ENCODE measurements around the gene MAP2K6. TPM values are rescaled to one million over a fixed set of nuclear protein-coding genes. Genes with fewer than 3 reads are reported as not detected.

Gene MAP2K6
- total and polyA plus RNA-seq, 10 of the 15 experiments (the other 5 are each of a cell fraction or from before 2014, with no cell fraction given) = 15.6 to 70.3 (median 22.9) TPM

DNA sequence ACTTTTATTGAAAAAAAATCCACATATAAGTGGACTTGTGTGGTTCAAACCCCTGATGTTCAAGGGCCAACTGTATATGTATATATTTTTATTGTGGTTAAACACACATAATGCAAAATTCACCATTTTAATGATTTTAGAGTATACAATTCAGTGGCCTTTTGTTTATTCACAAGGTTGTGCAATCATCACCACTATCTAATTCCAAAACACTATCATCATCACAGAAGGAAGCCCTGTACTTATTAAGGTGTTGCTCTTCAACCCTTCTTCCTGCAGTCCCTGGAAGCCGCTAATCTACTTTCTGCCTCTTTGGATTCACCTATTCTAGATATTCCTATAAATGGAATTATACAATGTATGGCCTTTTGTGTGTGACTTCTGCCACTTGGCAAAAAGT is 23.0 kb downstream of the MAP2K6 start (continued):
- TF ChIP-seq, protein P1, sequence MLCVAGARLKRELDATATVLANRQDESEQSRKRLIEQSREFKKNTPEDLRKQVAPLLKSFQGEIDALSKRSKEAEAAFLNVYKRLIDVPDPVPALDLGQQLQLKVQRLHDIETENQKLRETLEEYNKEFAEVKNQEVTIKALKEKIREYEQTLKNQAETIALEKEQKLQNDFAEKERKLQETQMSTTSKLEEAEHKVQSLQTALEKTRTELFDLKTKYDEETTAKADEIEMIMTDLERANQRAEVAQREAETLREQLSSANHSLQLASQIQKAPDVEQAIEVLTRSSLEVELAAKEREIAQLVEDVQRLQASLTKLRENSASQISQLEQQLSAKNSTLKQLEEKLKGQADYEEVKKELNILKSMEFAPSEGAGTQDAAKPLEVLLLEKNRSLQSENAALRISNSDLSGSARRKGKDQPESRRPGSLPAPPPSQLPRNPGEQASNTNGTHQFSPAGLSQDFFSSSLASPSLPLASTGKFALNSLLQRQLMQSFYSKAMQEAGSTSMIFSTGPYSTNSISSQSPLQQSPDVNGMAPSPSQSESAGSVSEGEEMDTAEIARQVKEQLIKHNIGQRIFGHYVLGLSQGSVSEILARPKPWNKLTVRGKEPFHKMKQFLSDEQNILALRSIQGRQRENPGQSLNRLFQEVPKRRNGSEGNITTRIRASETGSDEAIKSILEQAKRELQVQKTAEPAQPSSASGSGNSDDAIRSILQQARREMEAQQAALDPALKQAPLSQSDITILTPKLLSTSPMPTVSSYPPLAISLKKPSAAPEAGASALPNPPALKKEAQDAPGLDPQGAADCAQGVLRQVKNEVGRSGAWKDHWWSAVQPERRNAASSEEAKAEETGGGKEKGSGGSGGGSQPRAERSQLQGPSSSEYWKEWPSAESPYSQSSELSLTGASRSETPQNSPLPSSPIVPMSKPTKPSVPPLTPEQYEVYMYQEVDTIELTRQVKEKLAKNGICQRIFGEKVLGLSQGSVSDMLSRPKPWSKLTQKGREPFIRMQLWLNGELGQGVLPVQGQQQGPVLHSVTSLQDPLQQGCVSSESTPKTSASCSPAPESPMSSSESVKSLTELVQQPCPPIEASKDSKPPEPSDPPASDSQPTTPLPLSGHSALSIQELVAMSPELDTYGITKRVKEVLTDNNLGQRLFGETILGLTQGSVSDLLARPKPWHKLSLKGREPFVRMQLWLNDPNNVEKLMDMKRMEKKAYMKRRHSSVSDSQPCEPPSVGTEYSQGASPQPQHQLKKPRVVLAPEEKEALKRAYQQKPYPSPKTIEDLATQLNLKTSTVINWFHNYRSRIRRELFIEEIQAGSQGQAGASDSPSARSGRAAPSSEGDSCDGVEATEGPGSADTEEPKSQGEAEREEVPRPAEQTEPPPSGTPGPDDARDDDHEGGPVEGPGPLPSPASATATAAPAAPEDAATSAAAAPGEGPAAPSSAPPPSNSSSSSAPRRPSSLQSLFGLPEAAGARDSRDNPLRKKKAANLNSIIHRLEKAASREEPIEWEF (IDR thresholded peaks at IDR 0.05; ENCODE audit: insufficient replicate concordance, low read depth, low read length) = no peak
- TF ChIP-seq, protein P2, sequence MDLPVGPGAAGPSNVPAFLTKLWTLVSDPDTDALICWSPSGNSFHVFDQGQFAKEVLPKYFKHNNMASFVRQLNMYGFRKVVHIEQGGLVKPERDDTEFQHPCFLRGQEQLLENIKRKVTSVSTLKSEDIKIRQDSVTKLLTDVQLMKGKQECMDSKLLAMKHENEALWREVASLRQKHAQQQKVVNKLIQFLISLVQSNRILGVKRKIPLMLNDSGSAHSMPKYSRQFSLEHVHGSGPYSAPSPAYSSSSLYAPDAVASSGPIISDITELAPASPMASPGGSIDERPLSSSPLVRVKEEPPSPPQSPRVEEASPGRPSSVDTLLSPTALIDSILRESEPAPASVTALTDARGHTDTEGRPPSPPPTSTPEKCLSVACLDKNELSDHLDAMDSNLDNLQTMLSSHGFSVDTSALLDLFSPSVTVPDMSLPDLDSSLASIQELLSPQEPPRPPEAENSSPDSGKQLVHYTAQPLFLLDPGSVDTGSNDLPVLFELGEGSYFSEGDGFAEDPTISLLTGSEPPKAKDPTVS (IDR thresholded peaks at IDR 0.05; ENCODE audit: low read depth, low read length) = no peak
- TF ChIP-seq NFYA (IDR thresholded peaks at IDR 0.05; ENCODE audit: borderline replicate concordance, low read depth, low read length) (no peak), CBFB (IDR thresholded peaks at IDR 0.05; ENCODE audit: low read depth) (no peak), IKZF2 (IDR thresholded peaks at IDR 0.05) (no peak), NFYB (IDR thresholded peaks at IDR 0.05; ENCODE audit: insufficient read depth, low read depth, low read length) (no peak), SMARCA5 (IDR thresholded peaks at IDR 0.05) (no peak)
- TF ChIP-seq, protein P3, sequence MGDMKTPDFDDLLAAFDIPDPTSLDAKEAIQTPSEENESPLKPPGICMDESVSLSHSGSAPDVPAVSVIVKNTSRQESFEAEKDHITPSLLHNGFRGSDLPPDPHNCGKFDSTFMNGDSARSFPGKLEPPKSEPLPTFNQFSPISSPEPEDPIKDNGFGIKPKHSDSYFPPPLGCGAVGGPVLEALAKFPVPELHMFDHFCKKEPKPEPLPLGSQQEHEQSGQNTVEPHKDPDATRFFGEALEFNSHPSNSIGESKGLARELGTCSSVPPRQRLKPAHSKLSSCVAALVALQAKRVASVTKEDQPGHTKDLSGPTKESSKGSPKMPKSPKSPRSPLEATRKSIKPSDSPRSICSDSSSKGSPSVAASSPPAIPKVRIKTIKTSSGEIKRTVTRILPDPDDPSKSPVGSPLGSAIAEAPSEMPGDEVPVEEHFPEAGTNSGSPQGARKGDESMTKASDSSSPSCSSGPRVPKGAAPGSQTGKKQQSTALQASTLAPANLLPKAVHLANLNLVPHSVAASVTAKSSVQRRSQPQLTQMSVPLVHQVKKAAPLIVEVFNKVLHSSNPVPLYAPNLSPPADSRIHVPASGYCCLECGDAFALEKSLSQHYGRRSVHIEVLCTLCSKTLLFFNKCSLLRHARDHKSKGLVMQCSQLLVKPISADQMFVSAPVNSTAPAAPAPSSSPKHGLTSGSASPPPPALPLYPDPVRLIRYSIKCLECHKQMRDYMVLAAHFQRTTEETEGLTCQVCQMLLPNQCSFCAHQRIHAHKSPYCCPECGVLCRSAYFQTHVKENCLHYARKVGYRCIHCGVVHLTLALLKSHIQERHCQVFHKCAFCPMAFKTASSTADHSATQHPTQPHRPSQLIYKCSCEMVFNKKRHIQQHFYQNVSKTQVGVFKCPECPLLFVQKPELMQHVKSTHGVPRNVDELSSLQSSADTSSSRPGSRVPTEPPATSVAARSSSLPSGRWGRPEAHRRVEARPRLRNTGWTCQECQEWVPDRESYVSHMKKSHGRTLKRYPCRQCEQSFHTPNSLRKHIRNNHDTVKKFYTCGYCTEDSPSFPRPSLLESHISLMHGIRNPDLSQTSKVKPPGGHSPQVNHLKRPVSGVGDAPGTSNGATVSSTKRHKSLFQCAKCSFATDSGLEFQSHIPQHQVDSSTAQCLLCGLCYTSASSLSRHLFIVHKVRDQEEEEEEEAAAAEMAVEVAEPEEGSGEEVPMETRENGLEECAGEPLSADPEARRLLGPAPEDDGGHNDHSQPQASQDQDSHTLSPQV (IDR thresholded peaks at IDR 0.05) = no peak
- TF ChIP-seq, protein P4, sequence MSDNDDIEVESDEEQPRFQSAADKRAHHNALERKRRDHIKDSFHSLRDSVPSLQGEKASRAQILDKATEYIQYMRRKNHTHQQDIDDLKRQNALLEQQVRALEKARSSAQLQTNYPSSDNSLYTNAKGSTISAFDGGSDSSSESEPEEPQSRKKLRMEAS (IDR thresholded peaks at IDR 0.05; ENCODE audit: low read depth, low read length) = no peak
- TF ChIP-seq, protein P5, sequence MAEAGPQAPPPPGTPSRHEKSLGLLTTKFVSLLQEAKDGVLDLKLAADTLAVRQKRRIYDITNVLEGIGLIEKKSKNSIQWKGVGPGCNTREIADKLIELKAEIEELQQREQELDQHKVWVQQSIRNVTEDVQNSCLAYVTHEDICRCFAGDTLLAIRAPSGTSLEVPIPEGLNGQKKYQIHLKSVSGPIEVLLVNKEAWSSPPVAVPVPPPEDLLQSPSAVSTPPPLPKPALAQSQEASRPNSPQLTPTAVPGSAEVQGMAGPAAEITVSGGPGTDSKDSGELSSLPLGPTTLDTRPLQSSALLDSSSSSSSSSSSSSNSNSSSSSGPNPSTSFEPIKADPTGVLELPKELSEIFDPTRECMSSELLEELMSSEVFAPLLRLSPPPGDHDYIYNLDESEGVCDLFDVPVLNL (IDR thresholded peaks at IDR 0.05; ENCODE audit: low read depth, low read length) = no peak
- TF ChIP-seq, protein P6, sequence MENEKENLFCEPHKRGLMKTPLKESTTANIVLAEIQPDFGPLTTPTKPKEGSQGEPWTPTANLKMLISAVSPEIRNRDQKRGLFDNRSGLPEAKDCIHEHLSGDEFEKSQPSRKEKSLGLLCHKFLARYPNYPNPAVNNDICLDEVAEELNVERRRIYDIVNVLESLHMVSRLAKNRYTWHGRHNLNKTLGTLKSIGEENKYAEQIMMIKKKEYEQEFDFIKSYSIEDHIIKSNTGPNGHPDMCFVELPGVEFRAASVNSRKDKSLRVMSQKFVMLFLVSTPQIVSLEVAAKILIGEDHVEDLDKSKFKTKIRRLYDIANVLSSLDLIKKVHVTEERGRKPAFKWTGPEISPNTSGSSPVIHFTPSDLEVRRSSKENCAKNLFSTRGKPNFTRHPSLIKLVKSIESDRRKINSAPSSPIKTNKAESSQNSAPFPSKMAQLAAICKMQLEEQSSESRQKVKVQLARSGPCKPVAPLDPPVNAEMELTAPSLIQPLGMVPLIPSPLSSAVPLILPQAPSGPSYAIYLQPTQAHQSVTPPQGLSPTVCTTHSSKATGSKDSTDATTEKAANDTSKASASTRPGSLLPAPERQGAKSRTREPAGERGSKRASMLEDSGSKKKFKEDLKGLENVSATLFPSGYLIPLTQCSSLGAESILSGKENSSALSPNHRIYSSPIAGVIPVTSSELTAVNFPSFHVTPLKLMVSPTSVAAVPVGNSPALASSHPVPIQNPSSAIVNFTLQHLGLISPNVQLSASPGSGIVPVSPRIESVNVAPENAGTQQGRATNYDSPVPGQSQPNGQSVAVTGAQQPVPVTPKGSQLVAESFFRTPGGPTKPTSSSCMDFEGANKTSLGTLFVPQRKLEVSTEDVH (IDR thresholded peaks at IDR 0.05; ENCODE audit: low read depth, partially characterized antibody) = no peak
